ENCODE data around the gene NKIRAS2.
"Not testable (repeated sequence)": the region's sequence is repeated elsewhere in the genome, so short reads cannot be mapped to it uniquely, and the experiment has no call there.

NKIRAS2 gene

GRCh38 chr17:42000413-42001133 is 19.3 kb upstream of the NKIRAS2 start:
- no peak for DNase-seq

GRCh38 chr17:42001729-42002128 is 18.2 kb upstream of the NKIRAS2 start:
- no peak for DNase-seq

GRCh38 chr17:42002175-42002791 is 17.6 kb upstream of the NKIRAS2 start:
- DNase-seq: no peak

GRCh38 chr17:42002792-42003301 is 17.0 kb upstream of the NKIRAS2 start:
- DNase-seq: no peak

GRCh38 chr17:42005166-42005565 is 14.7 kb upstream of the NKIRAS2 start:
- no peak for DNase-seq

- no peak for DNase-seq
Measured at GRCh38 chr17:42009170-42009569, 10.7 kb upstream of the NKIRAS2 start.

GRCh38 chr17:42010266-42010680 is 9.6 kb upstream of the NKIRAS2 start:
- not testable (repeated sequence) for DNase-seq

GRCh38 chr17:42010898-42011516 is 8.9 kb upstream of the NKIRAS2 start:
- no peak for DNase-seq

GRCh38 chr17:42012363-42012762 is 7.5 kb upstream of the NKIRAS2 start:
- DNase-seq: not testable (repeated sequence)

- DNase-seq: not testable (repeated sequence)
Measured at GRCh38 chr17:42013740-42014139, 6.2 kb upstream of the NKIRAS2 start.

- no peak for DNase-seq
Measured at GRCh38 chr17:42016411-42016831, 3.5 kb upstream of the NKIRAS2 start.

GRCh38 chr17:42016941-42017865 is 2.7 kb upstream of the NKIRAS2 start, which contains the start of gene DNAJC7:
Gene DNAJC7, minus strand, starts transcription at chr17:42017439. Its CDS starts 23 bp downstream, at chr17:42017416.
- peak; percentile 90 to 97 for DNase-seq

- no peak for DNase-seq
Measured at GRCh38 chr17:42017866-42018200, 2.1 kb upstream of the NKIRAS2 start.

GRCh38 chr17:42018339-42018738 is 1.6 kb upstream of the NKIRAS2 start:
- no peak for DNase-seq

GRCh38 chr17:42018988-42019387 is 902 bp upstream of the NKIRAS2 start:
- DNase-seq: no peak

- DNase-seq: not testable (repeated sequence)
Measured at GRCh38 chr17:42020845-42021244, 955 bp downstream of the NKIRAS2 start.

GRCh38 chr17:42023524-42024349 is 3.8 kb downstream of the NKIRAS2 start:
- DNase-seq: no peak

GRCh38 chr17:42025191-42025579 is 5.3 kb downstream of the NKIRAS2 start:
- DNase-seq: no peak

- no peak for DNase-seq
Measured at GRCh38 chr17:42025936-42026335, 6.0 kb downstream of the NKIRAS2 start.

GRCh38 chr17:42026857-42027589 is 7.1 kb downstream of the NKIRAS2 start:
- no peak for DNase-seq

- no peak for DNase-seq
Measured at GRCh38 chr17:42027590-42027889, 7.7 kb downstream of the NKIRAS2 start.
